SK-N-MC (cell line): ENCODE results near the gene SMC5.

ENCODE experiments used
- EZH2 ChIP-seq: fragments of 200-600 bp; sonication (generic); IDR thresholded peaks from one replicate; pipeline ENCODE4 v1.6.1; 2017; ENCODE audit warnings: antibody characterized with exemption
- FOXP2 ChIP-seq: optimal IDR thresholded peaks from 2 replicates; pipeline ENCODE3; 2011; ENCODE audit warnings: mild to moderate bottlenecking, moderate library complexity; ENCODE audit not compliant: insufficient read depth; ENCODE audit errors: extremely low read length, control extremely low read depth
- POLR2AphosphoS5 ChIP-seq: IDR thresholded peaks from 2 replicates; pipeline ENCODE4 v1.6.1; 2012; ENCODE audit warnings: mild to moderate bottlenecking, low read depth, low read length, borderline replicate concordance

DNA sequence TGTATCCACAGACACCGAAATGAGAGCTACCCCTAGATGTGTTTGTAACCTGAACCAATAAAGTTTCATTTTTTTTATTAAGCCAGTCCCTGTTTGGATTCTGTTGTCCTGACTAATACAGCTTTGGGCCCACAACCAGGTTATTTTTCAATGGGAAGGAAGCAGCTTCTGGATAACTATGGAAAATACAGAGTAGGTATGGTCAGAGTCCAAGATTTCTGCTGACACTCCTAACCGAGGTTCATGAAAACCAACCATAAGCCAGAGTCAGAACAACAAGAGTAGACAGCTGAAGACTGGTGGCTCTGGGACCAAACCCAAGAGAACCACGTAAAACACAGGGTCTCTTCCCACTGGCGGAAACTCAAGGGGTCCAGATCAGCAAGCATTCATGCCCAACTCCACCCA, 144.8 kb downstream of the SMC5 start:
- TF ChIP-seq POLR2AphosphoS5, result no peak
- TF ChIP-seq EZH2, result no peak
- no peak for TF ChIP-seq FOXP2
